Tibial artery (tissue), 4 donors: ENCODE measurements around the gene IL15RA.
"Not testable (repeated sequence)": the region's sequence is repeated elsewhere in the genome, so short reads cannot be mapped to it uniquely, and the experiment has no call there.

Experiments
- DNase-seq, 2 donors: peaks; one replicate each; pipeline ENCODE4 v3.0.0-alpha.2; 2019
- H3K27ac ChIP-seq, 2 donors: fragments of 200-600 bp; sonication (generic) in 1 of 2; 1 replicate in 1 of 2; 2 replicates in 1 of 2; pipeline ENCODE4 v1.5.1; 2018 to 2019; ENCODE audit warnings: mild to moderate bottlenecking in 1 of 2
- H3K27me3 ChIP-seq, 2 donors: fragments of 200-600 bp; sonication (generic) in 1 of 2; one replicate each; pipeline versions ENCODE4 v1.5.1 to v1.6.0; 2016 to 2019
- H3K36me3 ChIP-seq, 3 donors: fragments of 200-600 bp; sonication (generic) in 2 of 3; one replicate each; pipeline ENCODE4 v1.5.1; 2016 to 2019; ENCODE audit warnings: mild to moderate bottlenecking in 2 of 3
- H3K4me1 ChIP-seq, 4 donors: fragments of 200-600 bp; sonication (generic) in 2 of 4; 1 replicate in 3 of 4; 2 replicates in 1 of 4; pipeline ENCODE4 v1.5.1; 2016 to 2019
- H3K4me3 ChIP-seq, 2 donors: fragments of 200-600 bp; sonication (generic) in 1 of 2; 1 replicate in 1 of 2; 2 replicates in 1 of 2; pipeline ENCODE4 v1.5.1; 2018 to 2019; ENCODE audit warnings: mild to moderate bottlenecking in 2 of 2
- H3K9me3 ChIP-seq, 3 donors: fragments of 200-600 bp; sonication (generic) in 1 of 3; one replicate each; pipeline ENCODE4 v1.5.1; 2016 to 2019
- intact Hi-C: fragments of 100-400 bp; cut with DNase I; formaldehyde crosslinking; loops from one replicate; pipeline ENCODE4 v1.15.0; 2023; ENCODE audit warnings: low total_unique reads
- TF ChIP-seq, protein P1 (sequence below), 2 experiments: fragments of 200-600 bp in 1 of 2; fragments of 450-650 bp in 1 of 2; IDR thresholded peaks; one replicate each; pipeline ENCODE4 v1.5.1; 2017 to 2019; ENCODE audit warnings: antibody characterized with exemption in 2 of 2, mild to moderate bottlenecking in 1 of 2, moderate library complexity in 1 of 2

The IL15RA gene

DNA sequence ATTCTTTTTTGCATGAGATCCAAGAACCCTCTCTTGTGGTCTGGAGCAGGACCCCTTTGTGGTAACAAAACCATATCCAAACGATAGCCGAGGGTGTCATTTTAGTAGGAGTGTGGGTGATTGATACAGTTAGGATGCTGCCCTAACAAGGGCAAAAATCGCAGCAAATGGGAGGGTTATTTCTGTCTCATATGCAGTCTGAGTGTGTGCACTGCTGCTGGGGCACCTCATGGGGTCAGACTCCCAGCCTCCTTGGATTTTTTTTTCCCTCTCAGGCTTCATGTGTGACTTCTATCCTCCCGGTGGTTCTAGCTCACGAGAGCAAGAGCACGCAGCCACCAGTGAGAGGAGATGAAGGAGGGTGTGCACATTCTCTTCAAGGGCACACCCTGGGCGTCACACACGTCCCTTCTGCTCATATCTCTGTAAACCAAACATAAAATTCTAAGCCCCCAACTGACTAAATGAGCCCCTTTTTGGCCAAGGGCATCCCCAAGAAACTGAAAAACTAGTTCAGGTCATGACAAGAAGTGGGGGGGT, 28.6 kb upstream of the IL15RA start:
- H3K27me3 ChIP-seq = no peaks in the 10 kb centered on the region
- intact Hi-C loops = no loop called here

DNA sequence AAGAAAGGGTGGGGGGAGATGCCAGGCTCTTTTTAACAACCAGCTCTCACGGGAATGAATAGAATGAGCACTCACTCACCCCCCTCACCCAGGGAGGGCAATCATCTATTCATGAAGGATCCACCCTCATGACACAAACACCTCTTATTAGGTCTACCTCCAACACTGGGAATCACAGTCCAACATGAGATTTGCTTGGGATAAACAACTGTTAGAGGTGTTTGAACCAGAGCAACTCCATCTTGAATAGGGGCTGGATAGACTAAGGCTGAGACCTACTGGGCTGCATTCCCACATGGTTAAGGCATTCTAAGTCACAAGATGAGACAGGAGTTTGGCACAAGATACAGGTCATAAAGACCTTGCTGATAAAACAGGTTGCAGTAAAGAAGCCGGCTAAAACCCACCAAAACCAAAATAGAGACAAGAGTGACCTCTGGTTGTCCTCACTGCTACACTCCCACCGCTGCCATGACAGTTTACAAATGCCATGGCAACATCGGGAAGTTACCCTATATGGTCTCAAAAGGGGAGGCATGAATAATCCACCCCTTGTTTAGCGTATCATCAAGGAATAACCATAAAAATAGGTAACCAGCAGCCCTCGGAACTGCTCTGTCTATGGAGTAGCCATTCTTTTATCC, 27.9 kb upstream of the IL15RA start:
- H3K27ac ChIP-seq, H3K36me3 ChIP-seq, H3K4me3 ChIP-seq, H3K4me1 ChIP-seq, intact Hi-C loops, H3K27me3 ChIP-seq, DNase-seq, H3K9me3 ChIP-seq: not testable (repeated sequence)

More for the DNA sequence above, 28.6 kb upstream of the IL15RA start:
- H3K36me3 ChIP-seq = no peaks in the 10 kb centered on the region
- DNase-seq = no peak
- H3K4me1 ChIP-seq = no peaks in the 10 kb centered on the region
- peaks cover 0 to 8% (median 2%) of the 10 kb centered on the region in 3 donors for H3K9me3 ChIP-seq
- no peak overlapping the region for H3K4me3 ChIP-seq
- TF ChIP-seq, protein P1, sequence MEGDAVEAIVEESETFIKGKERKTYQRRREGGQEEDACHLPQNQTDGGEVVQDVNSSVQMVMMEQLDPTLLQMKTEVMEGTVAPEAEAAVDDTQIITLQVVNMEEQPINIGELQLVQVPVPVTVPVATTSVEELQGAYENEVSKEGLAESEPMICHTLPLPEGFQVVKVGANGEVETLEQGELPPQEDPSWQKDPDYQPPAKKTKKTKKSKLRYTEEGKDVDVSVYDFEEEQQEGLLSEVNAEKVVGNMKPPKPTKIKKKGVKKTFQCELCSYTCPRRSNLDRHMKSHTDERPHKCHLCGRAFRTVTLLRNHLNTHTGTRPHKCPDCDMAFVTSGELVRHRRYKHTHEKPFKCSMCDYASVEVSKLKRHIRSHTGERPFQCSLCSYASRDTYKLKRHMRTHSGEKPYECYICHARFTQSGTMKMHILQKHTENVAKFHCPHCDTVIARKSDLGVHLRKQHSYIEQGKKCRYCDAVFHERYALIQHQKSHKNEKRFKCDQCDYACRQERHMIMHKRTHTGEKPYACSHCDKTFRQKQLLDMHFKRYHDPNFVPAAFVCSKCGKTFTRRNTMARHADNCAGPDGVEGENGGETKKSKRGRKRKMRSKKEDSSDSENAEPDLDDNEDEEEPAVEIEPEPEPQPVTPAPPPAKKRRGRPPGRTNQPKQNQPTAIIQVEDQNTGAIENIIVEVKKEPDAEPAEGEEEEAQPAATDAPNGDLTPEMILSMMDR (IDR thresholded peaks at IDR 0.05) = no peak
- H3K27ac ChIP-seq = no peak overlapping the region

DNA sequence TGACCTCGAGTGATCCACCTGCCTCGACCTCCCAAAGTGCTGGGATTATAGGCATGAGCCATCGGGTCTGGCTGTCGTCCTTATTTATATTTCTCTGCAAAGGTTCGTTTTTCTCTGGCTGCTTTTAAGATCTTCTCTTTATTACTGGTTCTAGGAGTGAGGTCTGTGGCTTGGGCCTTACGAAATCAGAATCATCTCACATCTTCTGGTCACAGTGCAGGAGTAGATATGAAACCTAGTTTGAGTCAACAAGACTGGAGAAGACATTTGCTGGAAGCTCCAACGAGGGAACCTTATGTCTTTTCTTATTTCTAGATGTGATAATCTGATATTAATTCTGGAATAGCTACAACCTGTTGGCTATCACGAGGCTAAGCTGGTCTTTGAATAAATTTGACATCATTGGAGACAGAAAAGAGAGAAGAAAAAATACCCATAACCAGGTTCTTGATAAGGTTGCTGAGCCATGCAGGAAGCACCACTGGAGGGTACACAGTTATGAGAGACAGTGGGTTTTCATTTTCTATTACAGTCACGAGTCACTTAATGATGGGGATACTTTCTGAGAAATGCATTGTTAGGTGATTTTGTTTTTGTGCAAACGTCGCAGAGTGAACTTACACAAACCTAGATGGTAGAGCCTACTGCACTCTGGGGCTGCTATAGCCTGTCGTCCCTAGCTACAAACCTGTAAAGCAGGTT, 25.6 kb upstream of the IL15RA start:
- intact Hi-C loops = no loop called here
- no peaks in the 10 kb centered on the region for H3K36me3 ChIP-seq
- H3K9me3 ChIP-seq = peaks cover 0 to 8% (median 2%) of the 10 kb centered on the region in 3 donors
- TF ChIP-seq, protein P1 (IDR thresholded peaks at IDR 0.05) = no peak
- H3K27ac ChIP-seq = no peak overlapping the region
- peaks cover 0 to 8% of the 10 kb centered on the region in 2 donors for H3K27me3 ChIP-seq
- DNase-seq = no peak
- no peaks in the 10 kb centered on the region for H3K4me1 ChIP-seq
- H3K4me3 ChIP-seq = no peak overlapping the region

DNA sequence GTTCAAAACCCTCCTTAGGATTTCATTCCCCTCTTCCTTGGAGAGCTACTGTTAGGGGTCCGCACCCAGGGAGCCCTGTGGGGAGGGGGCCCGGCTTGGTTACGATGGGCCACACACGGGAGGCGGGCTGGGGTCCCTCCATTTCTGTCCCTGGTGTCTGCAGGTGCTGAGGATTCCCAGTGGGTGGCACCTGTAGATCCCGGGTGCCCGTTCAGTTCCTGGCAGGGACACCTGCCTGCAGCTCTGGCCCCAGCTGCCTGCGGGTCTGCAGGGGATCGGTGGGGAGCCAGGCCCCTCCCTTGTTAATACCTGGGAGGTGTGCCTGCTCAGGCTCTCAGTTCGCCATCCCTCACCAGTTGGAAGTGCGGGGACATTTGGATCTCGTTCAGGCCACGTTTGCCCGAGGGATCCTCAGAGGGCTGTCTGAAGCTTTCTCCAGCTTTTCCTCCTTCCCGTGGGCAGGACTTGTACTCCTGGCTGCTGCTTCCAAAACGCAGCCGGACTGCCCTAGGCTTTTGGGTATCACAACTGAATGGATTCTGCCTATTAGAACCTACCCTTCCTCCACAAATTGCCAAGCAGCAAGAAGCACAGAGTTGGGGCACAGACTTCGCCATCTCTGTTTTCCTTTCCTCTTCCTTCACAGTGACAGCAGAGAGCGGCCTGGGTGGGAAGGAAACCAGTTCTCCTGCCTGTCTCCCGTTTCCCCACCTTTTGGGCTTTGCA, 22.3 kb upstream of the IL15RA start:
- TF ChIP-seq, protein P1 (IDR thresholded peaks at IDR 0.05) = no peak
- DNase-seq = no peak
- peaks cover 0 to 8% of the 10 kb centered on the region in 2 donors for H3K27me3 ChIP-seq
- no peaks in the 10 kb centered on the region for H3K36me3 ChIP-seq
- H3K9me3 ChIP-seq = no peaks in the 10 kb centered on the region
- H3K4me3 ChIP-seq = no peak overlapping the region
- no peaks in the 10 kb centered on the region for H3K4me1 ChIP-seq
- intact Hi-C loops = no loop called here
- no peak overlapping the region for H3K27ac ChIP-seq

DNA sequence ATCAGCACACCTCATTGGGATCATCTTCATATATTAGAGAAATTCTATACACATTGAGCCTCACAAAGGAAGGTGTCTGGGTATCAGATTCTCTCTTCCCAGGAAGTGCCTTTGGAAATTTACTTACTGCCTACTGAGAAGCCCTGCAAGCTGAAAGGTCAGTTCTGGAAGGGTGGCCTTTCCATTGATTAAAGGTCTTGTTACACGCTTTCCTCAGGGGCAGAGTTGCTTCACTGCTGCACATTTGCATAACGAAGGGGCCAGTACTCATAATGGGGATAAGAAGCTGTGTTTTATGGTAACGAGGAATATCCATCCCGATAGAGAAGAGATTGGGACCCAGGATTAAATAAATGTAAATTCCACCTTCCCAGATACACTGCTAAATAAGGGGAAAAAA, 19.4 kb upstream of the IL15RA start:
- Histone ChIP-seq H3K36me3 (no peaks in the 10 kb centered on the region), H3K9me3 (peaks cover 0 to 11% (median 0%) of the 10 kb centered on the region in 3 donors), H3K27ac (no peak overlapping the region), H3K4me3 (no peak overlapping the region), H3K27me3 (peaks cover 0 to 8% of the 10 kb centered on the region in 2 donors), H3K4me1 (no peaks in the 10 kb centered on the region)
- TF ChIP-seq, protein P1 (IDR thresholded peaks at IDR 0.05) = no peak
- intact Hi-C loops = no loop called here
- no peak for DNase-seq
